Activated naive CD4-positive, alpha-beta T cell treated with anti-CD3 and anti-CD28 coated beads, Interleukin-2, amount 50 U/mL, for 24 hours (primary cell): Measurements from ENCODE around the gene TAS1R3.

Experiments
- H3K27ac Mint-ChIP-seq: one replicate; pipeline ENCODE4 v1.8.0; 2021; ENCODE audit warnings: mild to moderate bottlenecking, mixed read lengths
- H3K27me3 Mint-ChIP-seq: one replicate; pipeline ENCODE4 v1.8.0; 2021; ENCODE audit warnings: mixed read lengths
- H3K36me3 Mint-ChIP-seq: one replicate; pipeline ENCODE4 v1.8.0; 2021; ENCODE audit warnings: mixed read lengths
- H3K4me1 Mint-ChIP-seq: one replicate; pipeline ENCODE4 v1.8.0; 2021; ENCODE audit warnings: mixed read lengths
- H3K4me3 Mint-ChIP-seq: one replicate; pipeline ENCODE4 v1.8.0; 2021; ENCODE audit warnings: mild to moderate bottlenecking, mixed read lengths
- H3K9me3 Mint-ChIP-seq: one replicate; pipeline ENCODE4 v1.8.0; 2021; ENCODE audit warnings: mixed read lengths

TAS1R3 gene

GRCh38 chr1:1324084-1324523 lies 7.0 kb upstream of the TAS1R3 start:
- Mint-ChIP-seq H3K9me3 (no peaks in the 10 kb centered on the region), H3K4me3 (peak overlapping the region; percentile 90), H3K36me3 (peaks cover 4% of the 10 kb centered on the region), H3K27ac (no peak overlapping the region), H3K27me3 (no peaks in the 10 kb centered on the region), H3K4me1 (peaks cover 23% of the 10 kb centered on the region)

- H3K36me3 Mint-ChIP-seq, result peaks cover 3% of the 10 kb centered on the region
- no peaks in the 10 kb centered on the region for H3K9me3 Mint-ChIP-seq
- no peaks in the 10 kb centered on the region for H3K27me3 Mint-ChIP-seq
- peaks cover 23% of the 10 kb centered on the region for H3K4me1 Mint-ChIP-seq
- peak within 1 kb of the TSS; percentile 97 for H3K27ac Mint-ChIP-seq
- peak within 1 kb of the TSS; percentile 93 for H3K4me3 Mint-ChIP-seq
Observed at GRCh38 chr1:1324524-1325287, 6.4 kb upstream of the TAS1R3 start, which contains the start of the genes CPTP and INTS11. Gene CPTP (plus strand): TSS chr1:1324802. CDS start chr1:1326911, 2,109 bp downstream. Gene INTS11 (minus strand): TSS chr1:1324660. CDS start chr1:1324608, 52 bp downstream.

- Mint-ChIP-seq H3K9me3 (no peaks in the 10 kb centered on the region), H3K27ac (no peak overlapping the region), H3K36me3 (peaks cover 3% of the 10 kb centered on the region), H3K27me3 (no peaks in the 10 kb centered on the region), H3K4me1 (peaks cover 23% of the 10 kb centered on the region), H3K4me3 (peak overlapping the region; percentile 70)
Observed at GRCh38 chr1:1325288-1326074, 5.6 kb upstream of the TAS1R3 start.

- Mint-ChIP-seq H3K36me3 (peaks cover 3% of the 10 kb centered on the region), H3K9me3 (no peaks in the 10 kb centered on the region), H3K4me3 (peak overlapping the region; percentile 66), H3K4me1 (peaks cover 23% of the 10 kb centered on the region), H3K27ac (peak overlapping the region; percentile 59), H3K27me3 (no peaks in the 10 kb centered on the region)
Observed at GRCh38 chr1:1326075-1326605, 4.9 kb upstream of the TAS1R3 start.

DNA sequence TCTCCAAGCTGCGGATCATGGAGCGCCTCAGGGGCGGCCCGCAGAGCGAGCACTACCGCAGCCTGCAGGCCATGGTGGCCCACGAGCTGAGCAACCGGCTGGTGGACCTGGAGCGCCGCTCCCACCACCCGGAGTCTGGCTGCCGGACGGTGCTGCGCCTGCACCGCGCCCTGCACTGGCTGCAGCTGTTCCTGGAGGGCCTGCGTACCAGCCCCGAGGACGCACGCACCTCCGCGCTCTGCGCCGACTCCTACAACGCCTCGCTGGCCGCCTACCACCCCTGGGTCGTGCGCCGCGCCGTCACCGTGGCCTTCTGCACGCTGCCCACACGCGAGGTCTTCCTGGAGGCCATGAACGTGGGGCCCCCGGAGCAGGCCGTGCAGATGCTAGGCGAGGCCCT lies 3.8 kb upstream of the TAS1R3 start:
- no peak overlapping the region for H3K4me3 Mint-ChIP-seq
- no peaks in the 10 kb centered on the region for H3K9me3 Mint-ChIP-seq
- H3K4me1 Mint-ChIP-seq, result peaks cover 19% of the 10 kb centered on the region
- no peaks in the 10 kb centered on the region for H3K27me3 Mint-ChIP-seq
- H3K27ac Mint-ChIP-seq, result no peak overlapping the region
- H3K36me3 Mint-ChIP-seq, result peaks cover 1% of the 10 kb centered on the region

DNA sequence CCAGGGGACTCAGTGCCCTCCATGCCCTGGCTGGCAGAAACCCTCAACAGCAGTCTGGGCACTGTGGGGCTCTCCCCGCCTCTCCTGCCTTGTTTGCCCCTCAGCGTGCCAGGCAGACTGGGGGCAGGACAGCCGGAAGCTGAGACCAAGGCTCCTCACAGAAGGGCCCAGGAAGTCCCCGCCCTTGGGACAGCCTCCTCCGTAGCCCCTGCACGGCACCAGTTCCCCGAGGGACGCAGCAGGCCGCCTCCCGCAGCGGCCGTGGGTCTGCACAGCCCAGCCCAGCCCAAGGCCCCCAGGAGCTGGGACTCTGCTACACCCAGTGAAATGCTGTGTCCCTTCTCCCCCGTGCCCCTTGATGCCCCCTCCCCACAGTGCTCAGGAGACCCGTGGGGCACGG lies 2.8 kb upstream of the TAS1R3 start:
- no peaks in the 10 kb centered on the region for H3K9me3 Mint-ChIP-seq
- H3K4me3 Mint-ChIP-seq, result no peak overlapping the region
- H3K27ac Mint-ChIP-seq, result no peak overlapping the region
- H3K27me3 Mint-ChIP-seq, result no peaks in the 10 kb centered on the region
- H3K4me1 Mint-ChIP-seq, result peaks cover 12% of the 10 kb centered on the region
- peaks cover 1% of the 10 kb centered on the region for H3K36me3 Mint-ChIP-seq

GRCh38 chr1:1329304-1330210 lies 1.5 kb upstream of the TAS1R3 start:
- Mint-ChIP-seq H3K4me3 (no peak overlapping the region), H3K27ac (no peak overlapping the region), H3K36me3 (no peaks in the 10 kb centered on the region), H3K9me3 (no peaks in the 10 kb centered on the region), H3K4me1 (peaks cover 7% of the 10 kb centered on the region), H3K27me3 (no peaks in the 10 kb centered on the region)

- peaks cover 7% of the 10 kb centered on the region for H3K4me1 Mint-ChIP-seq
Observed at GRCh38 chr1:1330366-1331067, 563 bp upstream of the TAS1R3 start.

DNA sequence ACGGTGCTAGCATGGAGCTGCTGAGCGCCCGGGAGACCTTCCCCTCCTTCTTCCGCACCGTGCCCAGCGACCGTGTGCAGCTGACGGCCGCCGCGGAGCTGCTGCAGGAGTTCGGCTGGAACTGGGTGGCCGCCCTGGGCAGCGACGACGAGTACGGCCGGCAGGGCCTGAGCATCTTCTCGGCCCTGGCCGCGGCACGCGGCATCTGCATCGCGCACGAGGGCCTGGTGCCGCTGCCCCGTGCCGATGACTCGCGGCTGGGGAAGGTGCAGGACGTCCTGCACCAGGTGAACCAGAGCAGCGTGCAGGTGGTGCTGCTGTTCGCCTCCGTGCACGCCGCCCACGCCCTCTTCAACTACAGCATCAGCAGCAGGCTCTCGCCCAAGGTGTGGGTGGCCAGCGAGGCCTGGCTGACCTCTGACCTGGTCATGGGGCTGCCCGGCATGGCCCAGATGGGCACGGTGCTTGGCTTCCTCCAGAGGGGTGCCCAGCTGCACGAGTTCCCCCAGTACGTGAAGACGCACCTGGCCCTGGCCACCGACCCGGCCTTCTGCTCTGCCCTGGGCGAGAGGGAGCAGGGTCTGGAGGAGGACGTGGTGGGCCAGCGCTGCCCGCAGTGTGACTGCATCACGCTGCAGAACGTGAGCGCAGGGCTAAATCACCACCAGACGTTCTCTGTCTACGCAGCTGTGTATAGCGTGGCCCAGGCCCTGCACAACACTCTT lies 1.1 kb downstream of the TAS1R3 start:
- Mint-ChIP-seq H3K27ac (no peak overlapping the region), H3K27me3 (no peaks in the 10 kb centered on the region), H3K4me3 (no peak overlapping the region), H3K9me3 (no peaks in the 10 kb centered on the region), H3K36me3 (no peaks in the 10 kb centered on the region), H3K4me1 (no peaks in the 10 kb centered on the region)

More at GRCh38 chr1:1330366-1331067, 563 bp upstream of the TAS1R3 start:
- Mint-ChIP-seq H3K36me3 (no peaks in the 10 kb centered on the region), H3K4me3 (no peak overlapping the region), H3K27me3 (no peaks in the 10 kb centered on the region), H3K9me3 (no peaks in the 10 kb centered on the region), H3K27ac (no peak overlapping the region)

GRCh38 chr1:1332774-1333480 lies 1.8 kb downstream of the TAS1R3 start:
- Mint-ChIP-seq H3K27me3 (no peaks in the 10 kb centered on the region), H3K9me3 (no peaks in the 10 kb centered on the region), H3K4me3 (no peak overlapping the region), H3K27ac (no peak overlapping the region), H3K4me1 (no peaks in the 10 kb centered on the region), H3K36me3 (no peaks in the 10 kb centered on the region)

DNA sequence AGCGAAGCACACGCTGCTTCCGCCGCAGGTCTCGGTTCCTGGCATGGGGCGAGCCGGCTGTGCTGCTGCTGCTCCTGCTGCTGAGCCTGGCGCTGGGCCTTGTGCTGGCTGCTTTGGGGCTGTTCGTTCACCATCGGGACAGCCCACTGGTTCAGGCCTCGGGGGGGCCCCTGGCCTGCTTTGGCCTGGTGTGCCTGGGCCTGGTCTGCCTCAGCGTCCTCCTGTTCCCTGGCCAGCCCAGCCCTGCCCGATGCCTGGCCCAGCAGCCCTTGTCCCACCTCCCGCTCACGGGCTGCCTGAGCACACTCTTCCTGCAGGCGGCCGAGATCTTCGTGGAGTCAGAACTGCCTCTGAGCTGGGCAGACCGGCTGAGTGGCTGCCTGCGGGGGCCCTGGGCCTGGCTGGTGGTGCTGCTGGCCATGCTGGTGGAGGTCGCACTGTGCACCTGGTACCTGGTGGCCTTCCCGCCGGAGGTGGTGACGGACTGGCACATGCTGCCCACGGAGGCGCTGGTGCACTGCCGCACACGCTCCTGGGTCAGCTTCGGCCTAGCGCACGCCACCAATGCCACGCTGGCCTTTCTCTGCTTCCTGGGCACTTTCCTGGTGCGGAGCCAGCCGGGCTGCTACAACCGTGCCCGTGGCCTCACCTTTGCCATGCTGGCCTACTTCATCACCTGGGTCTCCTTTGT lies 2.6 kb downstream of the TAS1R3 start:
- H3K36me3 Mint-ChIP-seq, result no peaks in the 10 kb centered on the region

GRCh38 chr1:1334835-1335234 lies 3.8 kb downstream of the TAS1R3 start:
- Mint-ChIP-seq H3K27me3 (no peaks in the 10 kb centered on the region), H3K4me3 (no peak overlapping the region), H3K4me1 (no peaks in the 10 kb centered on the region), H3K9me3 (no peaks in the 10 kb centered on the region), H3K27ac (no peak overlapping the region), H3K36me3 (no peaks in the 10 kb centered on the region)

More for the DNA sequence above, 2.6 kb downstream of the TAS1R3 start:
- Mint-ChIP-seq H3K4me3 (no peak overlapping the region), H3K9me3 (no peaks in the 10 kb centered on the region), H3K27ac (no peak overlapping the region), H3K27me3 (no peaks in the 10 kb centered on the region), H3K4me1 (no peaks in the 10 kb centered on the region)

DNA sequence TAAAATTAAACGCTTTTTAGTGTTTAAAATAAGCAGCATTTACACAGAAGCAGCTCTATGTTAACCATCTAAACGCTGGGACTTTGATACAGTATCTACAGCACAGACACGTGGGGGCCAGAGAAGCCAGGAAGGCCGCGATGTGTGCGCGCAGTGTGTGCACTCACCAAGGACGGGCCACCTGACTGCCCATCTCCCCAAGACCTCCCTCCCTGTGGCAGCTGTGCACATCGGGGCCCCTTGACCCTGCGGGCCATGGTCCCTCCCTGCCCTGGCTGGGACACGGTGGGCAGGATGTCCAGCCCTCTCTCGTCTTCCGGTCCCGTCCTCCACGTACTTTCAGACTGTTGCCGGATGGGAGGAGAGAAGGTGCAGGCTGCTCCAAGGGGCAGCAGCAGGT lies 4.2 kb downstream of the TAS1R3 start:
- Mint-ChIP-seq H3K36me3 (no peaks in the 10 kb centered on the region), H3K27me3 (no peaks in the 10 kb centered on the region)

More for the DNA sequence above, 4.2 kb downstream of the TAS1R3 start:
- no peaks in the 10 kb centered on the region for H3K4me1 Mint-ChIP-seq
- no peaks in the 10 kb centered on the region for H3K9me3 Mint-ChIP-seq
- no peak overlapping the region for H3K4me3 Mint-ChIP-seq
- H3K27ac Mint-ChIP-seq, result no peak overlapping the region
